Measurements from ENCODE around the gene SBK3.

- TF ChIP-seq, protein P1, sequence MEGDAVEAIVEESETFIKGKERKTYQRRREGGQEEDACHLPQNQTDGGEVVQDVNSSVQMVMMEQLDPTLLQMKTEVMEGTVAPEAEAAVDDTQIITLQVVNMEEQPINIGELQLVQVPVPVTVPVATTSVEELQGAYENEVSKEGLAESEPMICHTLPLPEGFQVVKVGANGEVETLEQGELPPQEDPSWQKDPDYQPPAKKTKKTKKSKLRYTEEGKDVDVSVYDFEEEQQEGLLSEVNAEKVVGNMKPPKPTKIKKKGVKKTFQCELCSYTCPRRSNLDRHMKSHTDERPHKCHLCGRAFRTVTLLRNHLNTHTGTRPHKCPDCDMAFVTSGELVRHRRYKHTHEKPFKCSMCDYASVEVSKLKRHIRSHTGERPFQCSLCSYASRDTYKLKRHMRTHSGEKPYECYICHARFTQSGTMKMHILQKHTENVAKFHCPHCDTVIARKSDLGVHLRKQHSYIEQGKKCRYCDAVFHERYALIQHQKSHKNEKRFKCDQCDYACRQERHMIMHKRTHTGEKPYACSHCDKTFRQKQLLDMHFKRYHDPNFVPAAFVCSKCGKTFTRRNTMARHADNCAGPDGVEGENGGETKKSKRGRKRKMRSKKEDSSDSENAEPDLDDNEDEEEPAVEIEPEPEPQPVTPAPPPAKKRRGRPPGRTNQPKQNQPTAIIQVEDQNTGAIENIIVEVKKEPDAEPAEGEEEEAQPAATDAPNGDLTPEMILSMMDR (IDR thresholded peaks at IDR 0.05): no peak
- TF ChIP-seq POLR2AphosphoS5 (IDR thresholded peaks at IDR 0.05) (no peak), POLR2A (IDR thresholded peaks at IDR 0.05) (no peak)
Observed at GRCh38 chr19:55550321-55550650, 4.9 kb upstream of the SBK3 start.
